Midbrain (tissue), 1 donor: Measurements from ENCODE around the gene FAM193A.
"Not testable (repeated sequence)": the region's sequence is repeated elsewhere in the genome, so short reads cannot be mapped to it uniquely, and the experiment has no call there.

Experiments
- DNase-seq: peaks from one replicate; lab custom pipeline; 2025; lab: John Stamatoyannopoulos, UW

Gene FAM193A, protein sequence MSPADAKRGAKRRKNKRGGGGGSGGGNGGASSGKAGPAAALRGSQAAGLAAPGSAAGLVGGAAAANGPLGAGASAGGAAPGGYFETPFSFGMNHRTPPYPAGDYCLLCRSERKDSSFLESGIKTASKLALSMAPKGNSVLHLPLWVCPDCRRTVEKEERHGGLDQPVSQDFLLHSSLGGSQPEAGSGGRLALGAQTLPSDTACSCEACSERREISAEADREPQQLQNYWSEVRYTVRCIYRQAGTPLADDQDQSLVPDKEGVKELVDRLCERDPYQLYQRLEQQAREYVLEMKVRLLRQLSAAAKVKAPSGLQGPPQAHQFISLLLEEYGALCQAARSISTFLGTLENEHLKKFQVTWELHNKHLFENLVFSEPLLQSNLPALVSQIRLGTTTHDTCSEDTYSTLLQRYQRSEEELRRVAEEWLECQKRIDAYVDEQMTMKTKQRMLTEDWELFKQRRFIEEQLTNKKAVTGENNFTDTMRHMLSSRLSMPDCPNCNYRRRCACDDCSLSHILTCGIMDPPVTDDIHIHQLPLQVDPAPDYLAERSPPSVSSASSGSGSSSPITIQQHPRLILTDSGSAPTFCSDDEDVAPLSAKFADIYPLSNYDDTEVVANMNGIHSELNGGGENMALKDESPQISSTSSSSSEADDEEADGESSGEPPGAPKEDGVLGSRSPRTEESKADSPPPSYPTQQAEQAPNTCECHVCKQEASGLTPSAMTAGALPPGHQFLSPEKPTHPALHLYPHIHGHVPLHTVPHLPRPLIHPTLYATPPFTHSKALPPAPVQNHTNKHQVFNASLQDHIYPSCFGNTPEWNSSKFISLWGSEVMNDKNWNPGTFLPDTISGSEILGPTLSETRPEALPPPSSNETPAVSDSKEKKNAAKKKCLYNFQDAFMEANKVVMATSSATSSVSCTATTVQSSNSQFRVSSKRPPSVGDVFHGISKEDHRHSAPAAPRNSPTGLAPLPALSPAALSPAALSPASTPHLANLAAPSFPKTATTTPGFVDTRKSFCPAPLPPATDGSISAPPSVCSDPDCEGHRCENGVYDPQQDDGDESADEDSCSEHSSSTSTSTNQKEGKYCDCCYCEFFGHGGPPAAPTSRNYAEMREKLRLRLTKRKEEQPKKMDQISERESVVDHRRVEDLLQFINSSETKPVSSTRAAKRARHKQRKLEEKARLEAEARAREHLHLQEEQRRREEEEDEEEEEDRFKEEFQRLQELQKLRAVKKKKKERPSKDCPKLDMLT (N-terminal part only)

DNA sequence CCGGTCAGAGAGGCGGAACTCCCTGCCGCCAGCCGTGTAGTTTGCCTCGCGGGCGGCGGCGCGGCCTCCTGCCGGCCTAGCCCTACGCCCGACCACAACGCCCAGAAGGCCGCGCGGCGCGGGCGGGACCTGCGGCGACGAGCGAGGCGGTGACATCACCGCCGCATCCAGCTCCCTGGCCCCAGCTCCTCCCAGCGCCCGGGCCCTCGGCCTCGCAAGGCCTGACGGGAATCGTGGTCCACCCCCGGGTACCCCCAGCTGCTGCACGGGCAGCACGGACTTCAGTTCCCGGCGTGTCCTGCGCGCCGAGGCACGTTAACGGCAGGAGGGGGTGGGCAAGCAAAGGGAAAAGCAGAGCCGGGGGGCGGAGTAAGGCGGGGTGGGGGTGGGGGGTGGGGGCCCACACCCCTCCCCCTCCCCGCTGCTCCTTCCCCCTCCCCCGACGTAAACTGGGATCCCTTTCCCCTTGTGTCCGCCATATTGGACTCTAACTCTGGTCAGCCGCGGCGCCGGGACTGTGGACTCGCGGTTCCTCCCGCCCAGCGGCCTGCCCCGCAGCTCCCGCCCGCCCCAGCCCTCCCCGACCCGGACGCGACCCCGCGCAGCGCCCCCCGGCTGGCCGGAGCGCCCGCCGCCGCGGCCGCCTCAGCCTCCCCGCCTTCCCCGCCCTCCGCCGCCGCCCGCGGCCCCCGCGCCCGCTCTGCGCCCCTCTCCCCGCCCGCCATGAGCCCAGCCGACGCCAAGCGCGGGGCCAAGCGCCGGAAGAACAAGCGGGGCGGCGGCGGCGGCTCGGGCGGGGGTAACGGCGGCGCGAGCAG is at the start of gene FAM193A:
FAM193A (plus strand) TSS at position 455 of the 818 bp plus-strand sequence; CDS start at position 724, 269 bp downstream.
- DNase-seq: peak; percentile 100

DNA sequence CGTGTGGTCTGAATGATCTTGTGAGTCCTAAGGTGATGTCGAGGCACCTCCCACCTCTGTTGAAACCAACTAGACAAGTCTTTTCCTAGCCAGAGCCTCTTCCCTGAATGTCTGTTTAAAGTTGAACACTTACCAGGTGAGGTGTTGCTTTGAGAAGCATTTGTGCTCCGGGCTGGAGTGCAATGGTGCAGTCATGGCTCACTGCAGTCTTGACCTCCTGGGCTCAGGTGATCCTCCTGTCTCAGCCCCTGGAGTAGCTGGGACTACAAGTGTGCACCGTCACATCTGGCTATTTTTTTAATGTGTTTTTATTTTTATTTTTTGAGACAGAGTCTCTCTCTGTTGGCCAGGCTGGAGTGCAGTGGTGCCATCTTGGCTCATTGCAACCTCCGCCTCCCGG is 49.5 kb upstream of the FAM193A start:
- DNase-seq: no peak

DNA sequence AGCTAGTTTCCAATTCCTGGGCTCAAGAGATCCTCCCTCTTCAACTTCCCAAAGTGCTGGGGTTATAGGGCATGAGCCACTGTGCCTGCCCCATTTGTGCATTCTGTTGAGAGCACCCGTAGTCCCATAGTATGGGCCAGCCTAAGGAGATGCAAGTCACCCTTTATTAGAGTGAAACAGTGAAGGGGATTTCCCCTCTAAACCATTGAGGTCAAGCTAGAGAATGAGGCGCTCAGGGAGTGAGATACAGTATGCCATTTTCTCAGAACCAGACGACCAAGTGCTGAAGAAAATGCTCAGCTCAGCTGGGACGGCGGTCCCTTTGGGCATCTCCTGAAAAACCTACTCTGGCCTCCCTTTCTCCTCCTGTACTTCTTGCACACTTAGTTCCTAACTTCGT is 48.8 kb upstream of the FAM193A start:
- no peak for DNase-seq

DNA sequence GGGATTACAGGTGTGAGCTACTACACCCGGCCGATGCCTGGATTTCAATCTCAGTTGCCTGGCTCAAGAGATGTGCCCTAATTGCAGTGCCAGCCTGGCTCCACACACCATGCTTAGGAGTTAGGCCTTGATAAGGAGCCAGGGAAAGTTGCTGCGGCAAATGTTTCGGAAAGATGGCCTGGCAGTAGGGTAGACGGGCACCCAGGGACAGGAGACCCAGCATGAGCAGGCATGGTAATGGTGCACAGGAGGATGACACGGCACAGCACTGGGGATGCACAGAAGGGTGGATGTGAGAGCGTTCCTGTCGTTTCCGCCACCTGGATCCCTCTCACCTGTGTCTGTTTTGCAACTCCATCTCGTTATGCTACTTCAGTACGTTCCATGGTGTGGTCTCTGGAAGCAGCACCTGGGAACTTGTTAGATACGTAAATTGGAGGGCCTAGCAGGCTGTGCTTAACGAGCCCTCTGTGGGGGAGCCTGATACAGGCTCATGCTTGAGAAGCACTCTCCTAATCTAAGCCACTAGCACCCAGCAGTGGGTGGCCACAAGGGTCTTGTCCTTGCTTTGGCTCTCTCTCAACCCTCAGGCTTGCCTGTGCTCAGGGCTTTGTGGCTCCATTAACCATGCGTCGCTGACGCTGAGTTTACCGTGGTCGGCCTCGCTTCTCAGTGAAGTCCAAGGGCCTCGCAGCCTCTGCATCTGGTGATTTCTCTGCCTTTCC is 47.2 kb upstream of the FAM193A start:
- DNase-seq: no peak

DNA sequence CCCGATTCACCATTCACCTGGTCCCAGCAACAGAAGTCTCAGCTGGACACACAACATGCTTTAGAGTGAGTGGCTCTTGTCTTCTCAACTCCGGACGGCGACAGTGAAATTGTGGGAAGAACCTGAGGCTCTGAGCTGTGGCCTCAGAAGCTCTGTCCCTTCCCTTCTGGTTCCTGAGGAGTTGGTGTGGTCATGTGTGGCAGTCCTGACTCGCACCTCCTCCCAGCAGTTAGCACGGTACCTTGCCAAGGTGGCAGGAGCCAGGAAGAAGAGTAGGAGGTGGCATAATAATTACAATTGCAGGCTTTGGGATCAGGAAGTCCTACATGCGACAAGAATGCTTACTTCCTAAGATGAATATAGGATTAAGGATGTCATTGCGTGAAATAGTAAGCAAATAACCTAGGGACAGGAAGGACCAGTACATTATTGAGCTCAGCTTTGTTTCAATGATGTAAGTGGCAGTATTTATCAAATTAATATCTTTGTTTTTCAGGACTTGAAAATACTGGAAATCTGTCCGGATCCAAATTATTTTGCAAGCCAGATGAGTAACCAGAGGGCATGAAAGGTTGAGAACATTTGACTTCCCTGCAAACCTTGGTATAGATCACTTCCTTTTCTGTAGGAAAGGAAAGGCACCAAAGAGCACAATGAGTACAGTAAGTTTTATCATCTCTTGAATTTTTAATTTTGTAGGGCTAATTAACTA is 46.5 kb upstream of the FAM193A start:
- no peak for DNase-seq

DNA sequence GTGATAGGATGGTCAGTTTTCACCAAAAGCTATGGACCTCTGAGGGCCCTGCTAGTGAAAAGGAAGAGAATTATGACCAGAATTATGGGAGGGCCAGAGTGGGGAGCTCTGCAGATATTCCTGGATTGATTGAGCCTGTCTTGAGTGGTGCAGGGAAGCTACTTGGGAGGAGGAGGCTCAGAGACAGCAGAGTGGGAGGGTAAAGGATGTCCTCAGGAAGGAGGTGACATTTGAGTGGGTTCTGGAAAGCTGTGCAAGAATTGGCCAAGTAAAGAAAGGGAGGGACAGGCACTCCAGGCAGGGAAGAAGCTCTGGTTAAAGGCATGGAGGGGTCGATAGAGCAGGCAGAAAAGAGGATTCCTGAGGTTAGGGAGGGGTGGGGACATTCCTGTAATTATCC is 43.5 kb upstream of the FAM193A start:
- DNase-seq: no peak

DNA sequence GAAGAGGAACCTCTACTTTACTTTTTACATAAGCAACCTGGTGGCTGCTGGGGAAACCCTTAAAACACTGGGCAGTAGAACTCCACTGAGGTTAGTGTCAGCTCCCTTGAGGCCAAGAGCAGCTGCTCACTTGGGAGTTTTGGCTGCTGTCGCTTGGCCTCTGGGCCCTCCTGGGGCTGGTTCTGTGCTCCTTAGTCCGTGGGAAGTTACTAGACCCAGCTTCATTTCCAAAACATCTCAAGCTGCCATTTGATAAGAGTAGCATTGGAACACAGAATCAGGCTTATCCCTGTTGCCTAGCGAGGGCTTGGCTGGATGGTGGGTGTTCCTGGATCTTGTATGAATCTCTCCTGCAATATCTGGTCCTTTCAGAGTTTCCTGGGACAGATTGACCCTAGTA is 41.5 kb upstream of the FAM193A start:
- DNase-seq: no peak

DNA sequence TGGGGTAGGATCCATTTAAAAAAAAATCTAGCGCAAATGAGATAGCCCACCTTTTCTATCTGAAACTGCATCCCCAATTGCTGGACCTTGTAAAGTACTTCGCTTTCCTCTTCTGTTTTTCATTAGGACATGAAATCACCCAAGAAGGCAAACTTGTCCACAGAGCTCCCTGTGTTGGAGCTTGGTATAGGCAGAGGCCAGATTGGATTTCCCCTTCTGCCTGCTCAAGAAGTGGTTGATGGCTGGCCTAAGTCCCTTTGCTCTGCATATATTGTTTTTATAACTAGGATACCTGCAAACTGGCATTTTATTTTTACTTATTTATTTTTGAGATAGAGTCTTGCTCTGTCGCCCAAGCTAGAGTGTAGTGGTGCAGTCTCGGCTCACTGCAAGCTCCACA is 39.1 kb upstream of the FAM193A start:
- no peak for DNase-seq

DNA sequence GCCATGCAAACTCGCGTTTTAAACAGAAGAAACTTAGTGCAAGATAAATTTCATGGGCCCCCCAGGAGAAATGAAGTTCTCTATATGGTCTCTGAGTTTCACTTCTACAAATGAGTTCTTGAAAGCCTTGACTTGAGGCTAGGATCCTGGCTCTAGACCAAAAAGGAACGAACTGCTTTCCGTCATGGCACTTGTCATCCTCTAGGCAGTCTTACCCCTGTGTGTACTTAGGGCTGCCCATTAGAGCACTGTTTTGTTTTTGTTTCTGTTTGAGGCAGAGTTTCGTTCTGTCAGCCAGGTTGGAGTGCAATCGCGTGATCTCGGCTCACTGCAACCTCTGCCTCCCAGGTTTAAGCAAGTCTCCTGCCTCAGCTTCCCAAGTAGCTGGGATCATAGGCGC is 38.5 kb upstream of the FAM193A start:
- DNase-seq: peak; percentile 44

DNA sequence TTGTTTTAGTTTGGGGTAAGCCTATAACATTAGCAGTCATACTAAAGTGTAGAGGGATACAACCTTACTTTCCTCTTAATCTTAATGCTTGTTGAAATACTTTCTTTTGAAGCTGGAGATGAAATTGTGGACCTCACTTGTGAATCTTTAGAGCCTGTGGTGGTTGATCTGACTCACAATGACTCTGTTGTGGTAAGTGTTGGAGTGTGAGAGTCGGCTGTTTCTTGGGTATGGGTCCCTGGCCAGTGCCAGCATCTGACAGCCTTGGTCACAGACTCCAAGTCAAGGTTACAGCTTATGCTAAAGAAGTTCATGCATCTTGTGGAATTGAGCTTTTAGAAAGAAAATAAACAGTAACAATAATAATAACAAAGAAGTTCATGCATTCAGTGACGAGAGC is 35.9 kb upstream of the FAM193A start:
- DNase-seq: no peak

DNA sequence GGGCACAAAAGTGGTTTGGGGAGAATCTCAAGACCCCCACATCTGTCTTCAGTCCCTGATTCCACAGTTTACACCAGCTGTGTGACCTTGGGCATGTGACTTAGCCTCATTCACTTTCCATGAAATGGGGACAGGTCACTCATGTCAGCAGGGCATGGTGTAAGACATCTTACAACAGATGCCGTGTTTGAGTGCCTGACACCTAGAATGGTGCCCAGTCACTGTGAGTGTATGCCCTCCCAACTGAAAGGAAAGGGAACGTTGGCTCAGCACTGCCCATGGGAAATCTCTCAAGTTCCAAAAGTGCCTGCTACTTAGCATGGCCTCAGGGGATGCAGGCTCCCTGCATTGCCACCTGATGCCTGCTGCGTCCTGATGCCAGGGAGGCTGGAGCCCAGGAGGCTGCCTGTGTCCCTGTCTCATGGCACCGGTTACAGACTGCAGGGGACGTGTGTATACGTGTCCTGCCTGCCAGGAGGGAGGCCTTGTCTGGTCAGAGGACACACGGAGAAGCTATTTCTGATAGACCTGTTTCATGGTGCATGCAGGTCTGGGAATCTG is 35.3 kb upstream of the FAM193A start:
- no peak for DNase-seq

DNA sequence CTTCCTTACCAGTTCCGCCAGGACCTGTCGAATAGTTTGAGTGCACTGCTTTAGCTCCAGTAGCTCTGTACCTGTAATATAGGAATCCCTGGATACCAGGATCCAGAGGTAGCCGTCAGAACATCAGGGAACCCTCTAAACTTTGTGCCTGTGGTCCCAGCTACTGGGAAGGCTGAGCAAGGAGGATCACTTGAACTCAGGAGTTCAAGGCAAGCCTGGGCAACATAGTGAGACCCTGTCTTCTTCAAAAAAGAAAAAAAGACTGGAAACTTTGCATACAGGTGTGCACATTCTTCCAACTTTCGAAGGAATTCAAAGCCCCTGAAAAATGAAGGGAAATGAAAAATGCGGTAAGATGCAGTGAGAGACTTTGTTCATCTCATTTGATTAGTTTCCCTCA is 32.6 kb upstream of the FAM193A start:
- no peak for DNase-seq

DNA sequence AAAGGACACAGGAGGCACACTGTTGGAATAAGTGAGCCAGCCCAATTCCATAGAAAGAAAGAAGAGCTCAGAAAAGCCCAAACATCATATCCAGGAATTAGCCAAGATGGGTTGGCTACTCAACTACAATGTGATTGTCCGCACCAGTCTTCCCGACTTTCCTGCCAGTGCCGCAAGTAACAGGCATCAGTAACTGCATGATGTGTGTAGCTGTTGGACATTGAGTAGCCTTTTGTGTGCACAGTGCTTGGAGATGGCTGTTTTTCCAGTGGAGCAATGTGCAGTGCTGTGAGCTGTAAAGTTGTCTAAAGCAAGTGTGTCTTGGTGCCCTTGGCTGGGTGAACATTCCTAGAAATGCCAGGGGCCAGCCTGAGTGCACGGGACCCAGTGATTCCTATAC is 29.2 kb upstream of the FAM193A start:
- DNase-seq: no peak

DNA sequence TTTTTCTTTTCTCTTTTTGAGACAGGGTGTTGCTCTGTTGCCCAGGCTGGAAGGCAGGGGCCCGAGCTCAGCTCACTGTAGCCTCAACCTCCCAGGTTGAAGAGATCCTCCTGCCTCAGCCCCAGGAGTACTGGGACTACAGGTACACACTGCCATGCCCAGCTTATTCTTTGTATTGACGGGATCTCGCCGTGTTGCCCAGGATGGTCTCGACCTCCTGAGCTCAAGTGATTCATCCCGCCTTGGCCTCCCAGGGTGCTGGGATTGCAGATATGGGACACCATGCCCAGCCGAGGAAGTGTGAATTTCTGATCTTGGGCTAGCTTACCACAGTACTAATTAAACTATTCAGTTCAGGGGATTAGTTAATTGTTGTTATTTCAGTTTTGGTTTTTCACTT is 28.6 kb upstream of the FAM193A start:
- DNase-seq: no peak

DNA sequence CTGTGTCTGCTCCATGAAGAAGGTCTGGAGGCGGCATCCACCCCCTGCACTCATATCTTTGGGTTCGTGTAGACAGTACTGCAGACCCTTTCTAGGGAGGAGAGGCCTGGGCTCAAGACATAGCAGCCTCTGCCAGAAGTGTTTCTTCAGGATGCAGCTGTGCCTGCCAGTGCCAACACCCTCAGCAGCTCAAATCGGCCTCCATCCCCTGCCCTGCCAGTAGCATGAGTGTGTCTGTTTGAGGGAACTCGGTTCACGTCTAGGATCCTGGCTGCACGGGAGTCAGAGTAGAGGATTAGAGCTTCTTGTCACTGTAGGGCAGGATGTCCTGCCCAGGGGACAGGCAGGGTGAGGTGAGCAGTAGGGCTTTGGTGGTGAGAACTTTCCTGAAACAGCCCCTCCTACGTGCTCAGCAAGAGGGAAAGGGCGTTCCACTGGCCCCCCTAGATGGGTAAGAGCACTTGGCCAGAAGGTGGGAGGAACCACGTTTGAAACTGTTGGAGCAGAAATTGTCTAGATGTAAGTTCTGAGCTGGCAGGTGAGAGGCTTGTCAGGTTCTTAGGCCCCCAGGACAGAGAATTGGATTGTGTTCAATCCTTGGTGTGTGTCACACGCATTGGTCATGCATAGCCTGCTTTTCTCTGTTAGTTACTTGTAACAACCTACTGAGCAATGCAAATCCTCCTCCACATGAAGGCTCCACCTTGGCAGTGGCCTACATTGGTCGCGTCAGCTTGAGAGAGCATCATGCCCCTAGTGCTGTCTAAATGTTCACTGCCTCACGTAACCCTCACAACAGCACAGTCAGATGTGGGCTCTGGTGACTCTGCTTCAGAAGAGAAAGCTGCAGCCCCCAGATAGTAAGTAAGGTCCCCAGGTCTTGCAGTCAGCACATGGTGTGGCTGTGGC is 25.8 kb upstream of the FAM193A start:
- DNase-seq: no peak

DNA sequence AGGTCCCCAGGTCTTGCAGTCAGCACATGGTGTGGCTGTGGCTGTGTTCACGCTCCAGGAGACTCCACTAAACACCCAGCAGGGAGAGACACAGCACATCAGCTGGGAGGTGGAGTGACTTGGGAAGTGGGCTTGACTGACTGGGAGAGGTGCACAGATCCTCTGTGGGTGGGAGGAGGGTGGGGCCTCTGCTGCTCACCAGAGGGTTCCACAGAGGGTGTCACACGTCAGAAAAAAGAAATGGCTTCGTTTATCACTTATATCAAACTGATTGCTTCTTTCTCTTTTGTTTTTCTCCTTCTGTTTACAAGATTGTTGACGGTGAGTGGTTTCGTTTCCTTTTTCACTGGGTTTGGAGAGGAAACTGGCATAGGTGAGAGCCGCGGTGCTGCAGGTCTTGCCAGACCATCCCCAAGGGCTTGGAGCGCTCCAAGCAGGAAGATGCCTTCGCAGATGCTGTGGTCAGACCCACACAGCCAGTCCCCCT is 24.8 kb upstream of the FAM193A start:
- no peak for DNase-seq

DNA sequence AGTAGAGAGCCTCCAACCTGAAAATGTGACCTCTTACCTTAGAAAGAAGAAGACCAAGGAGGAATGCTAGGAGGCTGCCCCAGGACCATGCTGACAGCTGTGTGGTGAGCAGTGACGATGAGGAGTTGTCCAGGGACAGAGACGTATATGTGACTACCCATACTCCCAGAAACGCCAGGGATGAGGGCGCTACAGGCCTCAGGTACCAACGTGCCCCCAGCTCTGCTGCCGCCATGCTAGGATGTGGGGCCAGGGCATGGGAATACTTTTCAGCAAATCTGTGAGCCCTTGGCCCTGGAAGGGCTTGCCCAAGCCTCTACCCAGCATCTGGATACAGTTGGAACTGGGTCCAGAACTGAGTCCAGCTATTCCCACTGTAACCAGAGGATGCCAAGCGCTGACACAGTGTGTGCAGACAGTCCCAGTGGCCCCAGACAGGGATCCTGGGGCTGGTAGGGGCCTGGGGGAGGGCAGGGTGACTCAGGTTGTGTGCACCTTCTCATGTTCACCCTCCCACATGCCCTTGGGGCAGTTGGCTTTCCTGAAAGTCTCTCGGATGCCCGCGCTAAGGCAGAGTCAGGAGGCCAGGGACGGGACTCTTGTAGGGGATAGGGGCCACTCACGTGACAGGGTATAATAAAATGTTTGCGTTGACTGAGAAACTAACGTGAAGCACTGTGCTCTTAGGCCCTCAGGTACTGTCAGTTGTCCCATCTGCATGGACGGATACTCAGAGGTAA is 23.9 kb upstream of the FAM193A start:
- DNase-seq: no peak

DNA sequence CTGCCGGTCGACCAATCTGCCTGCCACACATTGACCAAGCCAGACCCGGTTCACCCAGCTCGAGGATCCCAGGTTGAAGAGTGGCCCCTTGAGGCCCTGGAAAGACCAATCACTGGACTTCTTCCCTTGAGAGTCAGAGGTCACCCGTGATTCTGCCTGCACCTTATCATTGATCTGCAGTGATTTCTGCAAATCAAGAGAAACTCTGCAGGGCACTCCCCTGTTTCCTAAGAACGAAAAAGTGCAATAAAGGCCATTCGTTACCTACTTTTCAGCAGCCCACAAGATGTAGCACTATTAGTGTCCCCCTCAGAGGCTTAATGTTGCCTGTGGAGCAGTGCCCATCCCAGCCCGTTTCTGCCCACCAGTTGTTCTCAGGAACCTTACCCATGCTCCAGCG is 22.3 kb upstream of the FAM193A start:
- not testable (repeated sequence) for DNase-seq
